ENCODE measurements around the gene ASB7.

Gene ASB7

DNA sequence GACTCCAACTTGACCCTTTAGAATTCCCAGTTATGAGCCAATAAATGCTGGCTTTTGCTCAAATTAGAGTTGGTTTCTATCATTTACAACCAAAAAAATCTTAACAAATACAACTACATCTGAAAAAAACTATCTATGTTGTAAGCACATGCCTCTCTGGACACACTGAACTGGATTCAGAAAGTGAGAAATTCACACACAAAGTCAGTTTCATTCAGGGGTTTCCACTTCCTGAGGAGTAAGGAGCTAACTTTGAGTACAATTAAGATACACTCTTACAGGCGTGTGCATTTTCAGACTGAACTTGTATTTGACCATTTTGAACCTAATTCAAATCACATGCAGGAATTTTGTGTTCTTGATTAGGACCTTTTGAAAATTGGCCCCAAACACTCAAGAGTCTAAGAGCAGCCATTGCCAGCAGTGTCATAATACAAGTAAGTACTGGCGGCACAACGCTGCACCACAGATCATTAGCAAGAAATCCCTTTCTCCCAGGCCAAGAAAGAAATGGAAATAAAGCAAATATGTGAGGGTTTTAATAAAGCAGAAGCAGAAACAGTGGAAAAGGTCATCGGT, 31.6 kb upstream of the ASB7 start:
- H3F3A ChIP-seq (ENCODE audit: insufficient read depth) = no peaks in the 10 kb centered on the region
- no peaks in the 10 kb centered on the region for H3K9me2 ChIP-seq (replicated peaks; ENCODE audit: insufficient read depth, low read length)
- H3K79me2 ChIP-seq (ENCODE audit: insufficient read depth, low read length) = no peaks in the 10 kb centered on the region
- TF ChIP-seq EZH2phosphoT487 (conservative IDR thresholded peaks at IDR 0.05; ENCODE audit: low read length) = no peak
- TF ChIP-seq, protein P1, sequence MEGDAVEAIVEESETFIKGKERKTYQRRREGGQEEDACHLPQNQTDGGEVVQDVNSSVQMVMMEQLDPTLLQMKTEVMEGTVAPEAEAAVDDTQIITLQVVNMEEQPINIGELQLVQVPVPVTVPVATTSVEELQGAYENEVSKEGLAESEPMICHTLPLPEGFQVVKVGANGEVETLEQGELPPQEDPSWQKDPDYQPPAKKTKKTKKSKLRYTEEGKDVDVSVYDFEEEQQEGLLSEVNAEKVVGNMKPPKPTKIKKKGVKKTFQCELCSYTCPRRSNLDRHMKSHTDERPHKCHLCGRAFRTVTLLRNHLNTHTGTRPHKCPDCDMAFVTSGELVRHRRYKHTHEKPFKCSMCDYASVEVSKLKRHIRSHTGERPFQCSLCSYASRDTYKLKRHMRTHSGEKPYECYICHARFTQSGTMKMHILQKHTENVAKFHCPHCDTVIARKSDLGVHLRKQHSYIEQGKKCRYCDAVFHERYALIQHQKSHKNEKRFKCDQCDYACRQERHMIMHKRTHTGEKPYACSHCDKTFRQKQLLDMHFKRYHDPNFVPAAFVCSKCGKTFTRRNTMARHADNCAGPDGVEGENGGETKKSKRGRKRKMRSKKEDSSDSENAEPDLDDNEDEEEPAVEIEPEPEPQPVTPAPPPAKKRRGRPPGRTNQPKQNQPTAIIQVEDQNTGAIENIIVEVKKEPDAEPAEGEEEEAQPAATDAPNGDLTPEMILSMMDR (IDR thresholded peaks at IDR 0.05; ENCODE audit: insufficient read depth, low read length, poor library complexity, severe bottlenecking) = no peak
- no peak overlapping the region for H3K4me2 ChIP-seq (ENCODE audit: low read depth, low read length, poor library complexity, severe bottlenecking)
- no peak overlapping the region for H3K4me3 ChIP-seq (ENCODE audit: insufficient read depth, low read length, poor library complexity, severe bottlenecking)
- no peaks in the 10 kb centered on the region for H3K9me3 ChIP-seq (ENCODE audit: insufficient read depth, low read length)
- no peak overlapping the region for H3K9ac ChIP-seq (ENCODE audit: low read length)
- no peak overlapping the region for H2AFZ ChIP-seq (ENCODE audit: low read depth, low read length, severe bottlenecking)
- H3K36me3 ChIP-seq (ENCODE audit: low read length) = peaks cover 5% of the 10 kb centered on the region; the same call in 1 of the 2 replicates
- no peak overlapping the region for H3K27ac ChIP-seq (ENCODE audit: low read depth, low read length)
- H3K27me3 ChIP-seq (ENCODE audit: low read length) = no peaks in the 10 kb centered on the region
- no peaks in the 10 kb centered on the region for H4K20me1 ChIP-seq (ENCODE audit: low read depth, low read length)

DNA sequence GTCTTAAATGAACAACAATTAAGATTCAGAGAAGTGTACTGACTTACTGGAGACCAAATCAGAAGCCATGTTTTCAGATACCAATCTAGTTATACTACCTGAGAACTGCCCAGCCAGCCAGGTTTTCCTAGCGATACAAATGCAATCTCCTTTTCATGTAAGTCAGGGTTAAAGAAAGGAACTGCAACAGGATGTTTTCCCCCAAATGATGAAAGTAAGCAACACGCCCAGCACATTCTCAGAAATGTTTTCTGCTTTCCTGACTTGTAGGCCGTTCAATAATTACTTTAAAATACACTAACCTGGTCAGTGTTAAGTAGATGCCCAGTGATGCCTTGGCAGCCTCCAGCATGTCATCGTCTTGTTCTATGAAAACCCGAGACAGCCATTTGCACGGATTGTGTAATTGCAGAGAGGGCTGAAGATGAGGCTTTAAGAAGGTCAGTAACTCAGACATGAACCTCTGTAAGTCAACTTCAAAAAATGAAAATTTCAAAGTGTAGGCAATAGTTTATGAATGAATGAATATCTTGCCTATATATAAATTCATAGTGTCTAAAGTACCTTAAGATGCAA, 30.7 kb upstream of the ASB7 start:
- no peaks in the 10 kb centered on the region for H4K20me1 ChIP-seq (ENCODE audit: low read depth, low read length)
- no peaks in the 10 kb centered on the region for H3K27me3 ChIP-seq (ENCODE audit: low read length)
- peaks cover 5% of the 10 kb centered on the region; the same call in 1 of the 2 replicates for H3K36me3 ChIP-seq (ENCODE audit: low read length)
- no peak overlapping the region for H3K4me2 ChIP-seq (ENCODE audit: low read depth, low read length, poor library complexity, severe bottlenecking)
- TF ChIP-seq EZH2phosphoT487 (conservative IDR thresholded peaks at IDR 0.05; ENCODE audit: low read length) = no peak
- TF ChIP-seq, protein P1 (IDR thresholded peaks at IDR 0.05; ENCODE audit: insufficient read depth, low read length, poor library complexity, severe bottlenecking) = no peak
- no peaks in the 10 kb centered on the region for H3F3A ChIP-seq (ENCODE audit: insufficient read depth)
- no peaks in the 10 kb centered on the region for H3K79me2 ChIP-seq (ENCODE audit: insufficient read depth, low read length)
- no peak overlapping the region for H2AFZ ChIP-seq (ENCODE audit: low read depth, low read length, severe bottlenecking)
- H3K9ac ChIP-seq (ENCODE audit: low read length) = no peak overlapping the region
- H3K4me3 ChIP-seq (ENCODE audit: insufficient read depth, low read length, poor library complexity, severe bottlenecking) = no peak overlapping the region
- no peak overlapping the region for H3K27ac ChIP-seq (ENCODE audit: low read depth, low read length)
- no peaks in the 10 kb centered on the region for H3K9me2 ChIP-seq (replicated peaks; ENCODE audit: insufficient read depth, low read length)
- H3K9me3 ChIP-seq (ENCODE audit: insufficient read depth, low read length) = no peaks in the 10 kb centered on the region

DNA sequence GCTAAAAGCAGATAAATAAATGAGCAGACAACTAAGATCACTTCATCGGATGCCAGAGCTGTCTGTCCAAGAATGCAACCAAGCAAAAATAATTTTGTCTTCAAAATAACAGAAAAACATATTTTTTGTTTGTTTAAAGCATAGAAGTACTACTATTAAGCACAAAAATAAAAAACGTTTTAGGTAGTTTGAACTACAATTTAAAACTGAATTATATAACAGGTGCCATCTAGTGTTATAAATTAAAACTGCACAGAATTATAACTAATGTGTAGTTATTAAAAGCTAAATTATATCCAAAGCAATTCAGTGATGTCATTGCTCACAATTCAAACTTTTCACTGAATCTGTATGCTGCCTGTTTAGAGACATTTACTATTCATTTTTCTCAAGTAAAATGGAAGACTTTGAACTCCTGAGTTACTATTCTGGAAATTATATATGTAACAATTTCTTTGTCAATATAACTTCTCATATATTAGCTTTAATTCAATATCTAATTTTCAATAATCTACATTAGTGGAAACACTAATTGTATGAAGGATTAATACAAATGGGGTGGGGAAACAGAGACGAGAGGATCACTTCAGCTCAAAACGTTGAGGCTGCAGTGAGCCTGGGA, 29.9 kb upstream of the ASB7 start:
- no peak for TF ChIP-seq EZH2phosphoT487 (conservative IDR thresholded peaks at IDR 0.05; ENCODE audit: low read length)
- TF ChIP-seq, protein P1 (IDR thresholded peaks at IDR 0.05; ENCODE audit: insufficient read depth, low read length, poor library complexity, severe bottlenecking) = peak; percentile 23
- Histone ChIP-seq H4K20me1 (ENCODE audit: low read depth, low read length) (no peaks in the 10 kb centered on the region), H3K79me2 (ENCODE audit: insufficient read depth, low read length) (no peaks in the 10 kb centered on the region), H3K9me3 (ENCODE audit: insufficient read depth, low read length) (no peaks in the 10 kb centered on the region), H3F3A (ENCODE audit: insufficient read depth) (no peaks in the 10 kb centered on the region), H3K9ac (ENCODE audit: low read length) (no peak overlapping the region), H2AFZ (ENCODE audit: low read depth, low read length, severe bottlenecking) (no peak overlapping the region), H3K36me3 (ENCODE audit: low read length) (peaks cover 5% of the 10 kb centered on the region; the same call in 1 of the 2 replicates), H3K27ac (ENCODE audit: low read depth, low read length) (no peak overlapping the region), H3K9me2 (replicated peaks; ENCODE audit: insufficient read depth, low read length) (no peaks in the 10 kb centered on the region), H3K4me2 (ENCODE audit: low read depth, low read length, poor library complexity, severe bottlenecking) (no peak overlapping the region), H3K4me3 (ENCODE audit: insufficient read depth, low read length, poor library complexity, severe bottlenecking) (no peak overlapping the region), H3K27me3 (ENCODE audit: low read length) (no peaks in the 10 kb centered on the region)

Data from SU-DHL-6 (cell line).